Measurements from ENCODE around the gene C6orf136. TPM values are rescaled to one million over a fixed set of nuclear protein-coding genes. Genes with fewer than 3 reads are reported as not detected.

The C6orf136 gene
- total and polyA plus RNA-seq, 4 donors, result 5.1 to 26.0 (median 13.3) TPM

- DNase-seq, result no peak
- ATAC-seq (ENCODE audit: insufficient read depth, low FRiP score), result no peak
- Histone ChIP-seq H3K27me3 (ENCODE audit: control insufficient read depth in 3 of 3, insufficient read depth in 3 of 3, low read length in 2 of 3) (no peaks in the 10 kb centered on the region), H3K27ac (ENCODE audit: low read depth in 1 of 2, low read length in 1 of 2) (peak overlapping the region; percentile 40 to 82), H3K4me3 (no peak overlapping the region), H3K4me1 (ENCODE audit: control insufficient read depth in 5 of 5, insufficient read depth in 5 of 5, low read length in 5 of 5) (peaks cover 0 to 36% (median 16%) of the 10 kb centered on the region in 5 donors), H3K9me3 (ENCODE audit: control insufficient read depth in 4 of 4, insufficient read depth in 3 of 4, low read length in 3 of 4) (no peaks in the 10 kb centered on the region), H3K9ac (ENCODE audit: insufficient read depth in 1 of 2, low read length in 2 of 2) (peak overlapping the region in 1 of 2 donors; percentile 84), H3K36me3 (ENCODE audit: control insufficient read depth in 4 of 4, insufficient read depth in 4 of 4, low read length in 4 of 4) (peaks cover 0 to 2% (median 0%) of the 10 kb centered on the region in 4 donors)
- TF ChIP-seq, protein P1, sequence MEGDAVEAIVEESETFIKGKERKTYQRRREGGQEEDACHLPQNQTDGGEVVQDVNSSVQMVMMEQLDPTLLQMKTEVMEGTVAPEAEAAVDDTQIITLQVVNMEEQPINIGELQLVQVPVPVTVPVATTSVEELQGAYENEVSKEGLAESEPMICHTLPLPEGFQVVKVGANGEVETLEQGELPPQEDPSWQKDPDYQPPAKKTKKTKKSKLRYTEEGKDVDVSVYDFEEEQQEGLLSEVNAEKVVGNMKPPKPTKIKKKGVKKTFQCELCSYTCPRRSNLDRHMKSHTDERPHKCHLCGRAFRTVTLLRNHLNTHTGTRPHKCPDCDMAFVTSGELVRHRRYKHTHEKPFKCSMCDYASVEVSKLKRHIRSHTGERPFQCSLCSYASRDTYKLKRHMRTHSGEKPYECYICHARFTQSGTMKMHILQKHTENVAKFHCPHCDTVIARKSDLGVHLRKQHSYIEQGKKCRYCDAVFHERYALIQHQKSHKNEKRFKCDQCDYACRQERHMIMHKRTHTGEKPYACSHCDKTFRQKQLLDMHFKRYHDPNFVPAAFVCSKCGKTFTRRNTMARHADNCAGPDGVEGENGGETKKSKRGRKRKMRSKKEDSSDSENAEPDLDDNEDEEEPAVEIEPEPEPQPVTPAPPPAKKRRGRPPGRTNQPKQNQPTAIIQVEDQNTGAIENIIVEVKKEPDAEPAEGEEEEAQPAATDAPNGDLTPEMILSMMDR (IDR thresholded peaks at IDR 0.05; ENCODE audit: control extremely low read depth, extremely low read depth), result no peak
- WGBS, 2 donors, result 21 to 23% methylated on average over 8 of the region's 8 CpGs
Measured at GRCh38 chr6:30691208-30691847, 44.4 kb downstream of the C6orf136 start.

- WGBS, 2 donors, result 84 to 95% methylated on average over 5 of the region's 5 CpGs
- Histone ChIP-seq H3K27me3 (ENCODE audit: control insufficient read depth in 3 of 3, insufficient read depth in 3 of 3, low read length in 2 of 3) (no peaks in the 10 kb centered on the region), H3K4me3 (no peak overlapping the region), H3K4me1 (ENCODE audit: control insufficient read depth in 5 of 5, insufficient read depth in 5 of 5, low read length in 5 of 5) (peaks cover 0 to 3% (median 0%) of the 10 kb centered on the region in 5 donors), H3K36me3 (ENCODE audit: control insufficient read depth in 4 of 4, insufficient read depth in 4 of 4, low read length in 4 of 4) (peaks cover 0 to 6% (median 3%) of the 10 kb centered on the region in 4 donors), H3K9me3 (ENCODE audit: control insufficient read depth in 4 of 4, insufficient read depth in 3 of 4, low read length in 3 of 4) (no peaks in the 10 kb centered on the region), H3K27ac (ENCODE audit: low read depth in 1 of 2, low read length in 1 of 2) (no peak overlapping the region), H3K9ac (ENCODE audit: insufficient read depth in 1 of 2, low read length in 2 of 2) (no peak overlapping the region)
- TF ChIP-seq, protein P1 (IDR thresholded peaks at IDR 0.05; ENCODE audit: control extremely low read depth, extremely low read depth), result no peak
- no peak for DNase-seq
- ATAC-seq (ENCODE audit: insufficient read depth, low FRiP score), result no peak
Measured at GRCh38 chr6:30696432-30696831, 49.5 kb downstream of the C6orf136 start.

GRCh38 chr6:30700340-30700739, 53.4 kb downstream of the C6orf136 start:
- H3K9me3 ChIP-seq (ENCODE audit: control insufficient read depth in 4 of 4, insufficient read depth in 3 of 4, low read length in 3 of 4), result no peaks in the 10 kb centered on the region
- no peak for ATAC-seq (ENCODE audit: insufficient read depth, low FRiP score)
- no peaks in the 10 kb centered on the region for H3K4me1 ChIP-seq (ENCODE audit: control insufficient read depth in 5 of 5, insufficient read depth in 5 of 5, low read length in 5 of 5)
- H3K27me3 ChIP-seq (ENCODE audit: control insufficient read depth in 3 of 3, insufficient read depth in 3 of 3, low read length in 2 of 3), result no peaks in the 10 kb centered on the region
- WGBS, 2 donors, result 47 to 57% methylated on average over 4 of the region's 4 CpGs
- DNase-seq, result no peak
- no peak overlapping the region for H3K4me3 ChIP-seq
- no peak overlapping the region for H3K27ac ChIP-seq (ENCODE audit: low read depth in 1 of 2, low read length in 1 of 2)
- peaks cover 3 to 23% (median 14%) of the 10 kb centered on the region in 4 donors for H3K36me3 ChIP-seq (ENCODE audit: control insufficient read depth in 4 of 4, insufficient read depth in 4 of 4, low read length in 4 of 4)
- TF ChIP-seq, protein P1 (IDR thresholded peaks at IDR 0.05; ENCODE audit: control extremely low read depth, extremely low read depth), result no peak
- H3K9ac ChIP-seq (ENCODE audit: insufficient read depth in 1 of 2, low read length in 2 of 2), result no peak overlapping the region

Other genes starting within 250 kb of the C6orf136 start
- 100 to 1,000 TPM; 502 to 611 TPM for gene HLA-E, start 157.6 kb upstream of the C6orf136 start, total RNA-seq
- gene HLA-E, start 157.6 kb upstream of the C6orf136 start, polyA plus RNA-seq, result 1,000 to 10,000 TPM in 1 of 2 donors, 100 to 1,000 TPM in 1; 618 to 1,209 TPM
- 10 to 100 TPM; 42.0 to 67.3 TPM for gene GNL1, start 90.6 kb upstream of the C6orf136 start, total RNA-seq
- gene GNL1, start 90.6 kb upstream of the C6orf136 start, polyA plus RNA-seq, result 10 to 100 TPM; 41.0 to 68.5 TPM
- 10 to 100 TPM in 1 of 2 donors, 1 to 10 TPM in 1; 8.4 to 10.9 TPM for gene PRR3, start 89.8 kb upstream of the C6orf136 start, total RNA-seq
- gene PRR3, start 89.8 kb upstream of the C6orf136 start, polyA plus RNA-seq, result 10 to 100 TPM in 1 of 2 donors, 1 to 10 TPM in 1; 8.6 to 11.5 TPM
- gene ABCF1, start 75.7 kb upstream of the C6orf136 start, total RNA-seq, result 10 to 100 TPM; 28.8 to 55.4 TPM
- 10 to 100 TPM; 25.8 to 43.5 TPM for gene ABCF1, start 75.7 kb upstream of the C6orf136 start, polyA plus RNA-seq
- gene PPP1R10, start 29.9 kb upstream of the C6orf136 start, total RNA-seq, result 10 to 100 TPM; 36.9 to 73.4 TPM
- gene PPP1R10, start 29.9 kb upstream of the C6orf136 start, polyA plus RNA-seq, result 10 to 100 TPM; 21.5 to 22.1 TPM
- gene MRPS18B, start 29.3 kb upstream of the C6orf136 start, total RNA-seq, result 10 to 100 TPM; 24.9 to 57.2 TPM
- gene MRPS18B, start 29.3 kb upstream of the C6orf136 start, polyA plus RNA-seq, result 10 to 100 TPM; 50.1 to 81.5 TPM
- gene ATAT1, start 20.3 kb upstream of the C6orf136 start, total RNA-seq, result 10 to 100 TPM; 10.1 to 13.3 TPM
- 1 to 10 TPM; 5.5 to 5.6 TPM for gene ATAT1, start 20.3 kb upstream of the C6orf136 start, polyA plus RNA-seq
- 10 to 100 TPM; 28.7 to 31.7 TPM for gene DHX16, start 25.9 kb downstream of the C6orf136 start, total RNA-seq
- 10 to 100 TPM; 23.4 to 31.4 TPM for gene DHX16, start 25.9 kb downstream of the C6orf136 start, polyA plus RNA-seq
- gene PPP1R18, start 39.5 kb downstream of the C6orf136 start, total RNA-seq, result 10 to 100 TPM; 28.2 to 63.9 TPM
- gene PPP1R18, start 39.5 kb downstream of the C6orf136 start, polyA plus RNA-seq, result 100 to 1,000 TPM in 1 of 2 donors, 10 to 100 TPM in 1; 69.3 to 155 TPM
- 10 to 100 TPM in 1 of 2 donors, 1 to 10 TPM in 1; 5.1 to 15.9 TPM for gene NRM, start 43.9 kb downstream of the C6orf136 start, total RNA-seq
- 10 to 100 TPM; 16.0 to 18.7 TPM for gene NRM, start 43.9 kb downstream of the C6orf136 start, polyA plus RNA-seq
- gene MDC1, start 70.1 kb downstream of the C6orf136 start, total RNA-seq, result 10 to 100 TPM; 13.7 to 34.0 TPM
- 10 to 100 TPM in 1 of 2 donors, 1 to 10 TPM in 1; 9.9 to 11.0 TPM for gene MDC1, start 70.1 kb downstream of the C6orf136 start, polyA plus RNA-seq
- gene TUBB, start 73.2 kb downstream of the C6orf136 start, total RNA-seq, result 100 to 1,000 TPM; 292 to 403 TPM
- gene TUBB, start 73.2 kb downstream of the C6orf136 start, polyA plus RNA-seq, result 100 to 1,000 TPM; 171 to 303 TPM
- gene FLOT1, start 95.6 kb downstream of the C6orf136 start, total RNA-seq, result 100 to 1,000 TPM in 1 of 2 donors, 10 to 100 TPM in 1; 88.0 to 171 TPM
- 100 to 1,000 TPM; 205 to 474 TPM for gene FLOT1, start 95.6 kb downstream of the C6orf136 start, polyA plus RNA-seq
- gene IER3, start 97.4 kb downstream of the C6orf136 start, total RNA-seq, result 10 to 100 TPM; 16.7 to 37.4 TPM
- gene IER3, start 97.4 kb downstream of the C6orf136 start, polyA plus RNA-seq, result 100 to 1,000 TPM in 1 of 2 donors, 10 to 100 TPM in 1; 97.9 to 302 TPM
- 100 to 1,000 TPM; 124 to 134 TPM for gene DDR1, start 237.4 kb downstream of the C6orf136 start, total RNA-seq
- 10 to 100 TPM; 39.5 to 72.4 TPM for gene DDR1, start 237.4 kb downstream of the C6orf136 start, polyA plus RNA-seq

Measured in lung (tissue), 12 donors.